A549 (cell line): ENCODE results near the gene NUDT9. TPM values are rescaled to one million over a fixed set of nuclear protein-coding genes. Genes with fewer than 3 reads are reported as not detected.

ENCODE experiments used
- ATAC-seq, 2 experiments: fragments of 200-7000 bp in 1 of 2; fragments of >200 bp in 1 of 2; cut with Nextera tagmentation in 1 of 2; cut with Tn5 transposase in 1 of 2; 3 replicates each; pipeline versions ENCODE4 v1.8.0 to v1.9.1; 2018 to 2020; ENCODE audit warnings: mild to moderate bottlenecking in 1 of 2, moderate library complexity in 1 of 2
- CTCF ChIA-PET: fragments of 300-600 bp; sonication (Branson Sonifier 250); formaldehyde crosslinking; extraction: SDS; loops from one replicate; lab custom pipeline; 2021; ENCODE audit warnings: antibody characterized with exemption, inconsistent platforms; lab: Yijun Ruan, JAX
- POLR2A ChIA-PET: fragments of 350-600 bp; formaldehyde crosslinking; extraction: SDS; loops from one replicate; lab custom pipeline; 2021; ENCODE audit warnings: antibody characterized with exemption, inconsistent platforms; lab: Yijun Ruan, JAX
- DNase-seq, 2 experiments: peaks; one replicate each; pipeline versions ENCODE4 v3.0.0 to v3.0.0-alpha.2; 2011 to 2016; ENCODE audit warnings: low read depth in 1 of 2, low spot score in 1 of 2
- FAIRE-seq: peaks from 2 replicates; lab custom pipeline; 2011; peaks lifted over from hg19 to GRCh38; lab: Jason Lieb, UNC
- H3K27ac ChIP-seq, 2 experiments: fragments of >200 bp; sonication (Bioruptor Twin); formaldehyde crosslinking; 3 replicates each; pipeline ENCODE4 v1.5.1; 2016 to 2017
- H3K4me1 ChIP-seq: fragments of >200 bp; sonication (Bioruptor Twin); formaldehyde crosslinking; 3 replicates; pipeline ENCODE4 v1.6.1; 2016
- H3K4me2 ChIP-seq: fragments of >200 bp; sonication (Bioruptor Twin); formaldehyde crosslinking; 3 replicates; pipeline ENCODE4 v1.6.1; 2016
- H3K4me3 ChIP-seq: fragments of >200 bp; sonication (Bioruptor Twin); formaldehyde crosslinking; 3 replicates; pipeline ENCODE4 v1.5.1; 2016
- H3K9me3 ChIP-seq: fragments of >200 bp; sonication (Bioruptor Twin); formaldehyde crosslinking; 3 replicates; pipeline ENCODE4 v1.6.1; 2016
- CBX2 ChIP-seq: fragments of 200-600 bp; sonication (generic); IDR thresholded peaks from 2 replicates; pipeline ENCODE4 v1.6.1; 2016; ENCODE audit warnings: low read depth, mild to moderate bottlenecking, borderline replicate concordance
- CBX8 ChIP-seq: fragments of 200-600 bp; sonication (generic); IDR thresholded peaks from 2 replicates; pipeline ENCODE4 v1.6.1; 2016
- CHD2 ChIP-seq: fragments of 150-350 bp; IDR thresholded peaks from 2 replicates; pipeline ENCODE4 v1.6.1; 2014; ENCODE audit warnings: low read length; ENCODE audit not compliant: partially characterized antibody
- EHF ChIP-seq: fragments of 250-450 bp; sonication (Bioruptor Pico); IDR thresholded peaks from 2 replicates; pipeline ENCODE4 v1.5.0; 2020; ENCODE audit warnings: mild to moderate bottlenecking
- FOSB ChIP-seq: fragments of 250-450 bp; sonication (Bioruptor Pico); IDR thresholded peaks from 2 replicates; pipeline ENCODE4 v1.5.0; 2020; ENCODE audit warnings: mild to moderate bottlenecking, moderate library complexity
- FOXS1 ChIP-seq: fragments of 250-450 bp; sonication (Bioruptor Pico); IDR thresholded peaks from 2 replicates; pipeline ENCODE4 v1.5.0; 2020; ENCODE audit warnings: mild to moderate bottlenecking, moderate library complexity
- GATA3 ChIP-seq: IDR thresholded peaks from 2 replicates; pipeline ENCODE4 v1.6.1; 2012; ENCODE audit warnings: borderline replicate concordance
- HDAC2 ChIP-seq: fragments of 200-600 bp; sonication (generic); IDR thresholded peaks from 2 replicates; pipeline ENCODE4 v1.6.1; 2016
- HEYL ChIP-seq: fragments of 250-450 bp; sonication (Bioruptor Pico); IDR thresholded peaks from 2 replicates; pipeline ENCODE4 v1.8.0; 2021; ENCODE audit warnings: mild to moderate bottlenecking, moderate library complexity
- HOXA7 ChIP-seq: fragments of 250-450 bp; sonication (Bioruptor Pico); IDR thresholded peaks from 2 replicates; pipeline ENCODE4 v1.5.0; 2020; ENCODE audit warnings: mild to moderate bottlenecking, moderate library complexity
- HOXB5 ChIP-seq: fragments of 250-450 bp; sonication (Bioruptor Pico); IDR thresholded peaks from 2 replicates; pipeline ENCODE4 v1.5.0; 2020; ENCODE audit warnings: mild to moderate bottlenecking, moderate library complexity
- JUNB ChIP-seq: fragments of >200 bp; sonication (Bioruptor Twin); formaldehyde crosslinking; IDR thresholded peaks from 2 replicates; pipeline ENCODE4 v1.6.1; 2016
- KDM1A ChIP-seq: fragments of 200-600 bp; sonication (generic); IDR thresholded peaks from 2 replicates; pipeline ENCODE4 v1.6.1; 2016; ENCODE audit warnings: low read depth, mild to moderate bottlenecking
- MAZ ChIP-seq: fragments of 150-350 bp; IDR thresholded peaks from 2 replicates; pipeline ENCODE4 v1.6.1; 2014; ENCODE audit warnings: antibody characterized with exemption, low read depth, low read length, borderline replicate concordance
- MYC ChIP-seq: IDR thresholded peaks from 2 replicates; pipeline ENCODE4 v1.6.1; 2012; ENCODE audit warnings: mild to moderate bottlenecking, inconsistent platforms, low read length, improper control_type of control experiment, borderline replicate concordance
- NPAS2 ChIP-seq: fragments of 250-450 bp; sonication (Bioruptor Pico); IDR thresholded peaks from 2 replicates; pipeline ENCODE4 v1.8.0; 2022; ENCODE audit warnings: mild to moderate bottlenecking, moderate library complexity, borderline replicate concordance
- POLR2AphosphoS2 ChIP-seq: conservative IDR thresholded peaks from 2 replicates; pipeline ENCODE4 v1.6.1; 2012; ENCODE audit warnings: low read length, improper control_type of control experiment, inconsistent platforms
- RARB ChIP-seq: fragments of 250-450 bp; sonication (Bioruptor Pico); IDR thresholded peaks from 2 replicates; pipeline ENCODE4 v1.8.0; 2021; ENCODE audit warnings: mild to moderate bottlenecking, moderate library complexity
- RCOR1 ChIP-seq: fragments of 150-350 bp; IDR thresholded peaks from 2 replicates; pipeline ENCODE4 v1.6.1; 2014; ENCODE audit warnings: antibody characterized with exemption, low read length, low read depth
- RFX5 ChIP-seq: fragments of 450-650 bp; IDR thresholded peaks from 2 replicates; pipeline ENCODE4 v1.7.1; 2014; ENCODE audit warnings: antibody characterized with exemption, mild to moderate bottlenecking, moderate library complexity
- ZNF302 ChIP-seq: fragments of 250-450 bp; sonication (Bioruptor Pico); IDR thresholded peaks from 2 replicates; pipeline ENCODE4 v1.9.0; 2021; ENCODE audit warnings: inconsistent platforms, mild to moderate bottlenecking, moderate library complexity
- WGBS: methylation state at CpG from one replicate; pipeline ENCODE4 v1.1.6; 2017; ENCODE audit errors: missing lambda C conversion rate; 5-methylcytosine and 5-hydroxymethylcytosine counted together
- polyA plus RNA-seq, 4 experiments: library from polyadenylated mRNA; depleted of rRNA in 3 of 4; stranded (reverse); fragments of >200 nt; fragmentation: RNase III in 1 of 4; extraction: RNeasy Plus Mini Kit Qiagen cat#74134 plus additional on column Dnase treatment in 1 of 4; gene quantifications; 2 replicates in 3 of 4; 3 replicates in 1 of 4; pipeline ENCODE4 v1.2.3, GENCODE V29; 2011 to 2017
- TF ChIP-seq, protein P1 (sequence below): IDR thresholded peaks from 2 replicates; pipeline ENCODE4 v1.6.1; 2012
- TF ChIP-seq, protein P2 (sequence below): fragments of 450-650 bp; IDR thresholded peaks from 2 replicates; pipeline ENCODE4 v1.6.1; 2014; ENCODE audit warnings: antibody characterized with exemption

Gene NUDT9
- polyA plus RNA-seq, 2 of the 4 experiments (the other 2 are of a cell fraction) = 36.7 to 44.0 TPM

DNA sequence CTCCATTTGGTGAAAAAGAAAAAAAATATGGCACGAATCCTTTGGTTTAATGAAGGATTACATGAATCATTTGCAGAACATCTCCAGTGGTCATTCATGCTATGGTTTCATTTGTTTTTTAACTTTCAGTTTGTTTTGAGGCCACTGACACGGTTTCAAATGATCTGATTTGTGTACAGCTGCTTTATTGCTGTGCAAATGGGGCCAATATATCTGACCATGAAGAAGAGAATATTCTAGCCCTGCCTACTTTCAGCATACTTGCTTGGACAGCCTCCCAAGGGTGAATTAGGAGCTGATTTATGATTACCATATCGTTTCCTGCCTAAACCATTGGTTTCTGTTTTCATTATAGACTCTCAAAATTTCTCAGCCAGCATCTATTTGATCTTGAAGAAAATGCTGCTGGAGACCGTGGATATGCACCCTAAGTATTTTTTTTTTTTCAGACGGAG lies 76.1 kb downstream of the NUDT9 start:
- no peak for ATAC-seq
- Histone ChIP-seq H3K4me3 (no peak overlapping the region), H3K9me3 (no peaks in the 10 kb centered on the region), H3K4me2 (no peak overlapping the region), H3K4me1 (no peaks in the 10 kb centered on the region), H3K27ac (no peak overlapping the region)
- WGBS = 42% methylated on average over 5 of the region's 5 CpGs
- TF ChIP-seq MYC (no peak), ZNF302 (CRISPR knock-in tag) (no peak), RFX5 (no peak), CBX2 (no peak), CBX8 (no peak), NPAS2 (CRISPR knock-in tag) (no peak), JUNB (no peak), HDAC2 (no peak), CHD2 (no peak), KDM1A (no peak), HOXB5 (CRISPR knock-in tag) (no peak), MAZ (no peak)
- CTCF ChIA-PET = interaction anchor here (1.3 kb wide), 2 partner anchors 11 to 188 kb away, joined by 3 read pairs; no protein-coding TSS in a partner anchor
- no peak for DNase-seq
- no peak for FAIRE-seq
- POLR2A ChIA-PET = no interaction called here

DNA sequence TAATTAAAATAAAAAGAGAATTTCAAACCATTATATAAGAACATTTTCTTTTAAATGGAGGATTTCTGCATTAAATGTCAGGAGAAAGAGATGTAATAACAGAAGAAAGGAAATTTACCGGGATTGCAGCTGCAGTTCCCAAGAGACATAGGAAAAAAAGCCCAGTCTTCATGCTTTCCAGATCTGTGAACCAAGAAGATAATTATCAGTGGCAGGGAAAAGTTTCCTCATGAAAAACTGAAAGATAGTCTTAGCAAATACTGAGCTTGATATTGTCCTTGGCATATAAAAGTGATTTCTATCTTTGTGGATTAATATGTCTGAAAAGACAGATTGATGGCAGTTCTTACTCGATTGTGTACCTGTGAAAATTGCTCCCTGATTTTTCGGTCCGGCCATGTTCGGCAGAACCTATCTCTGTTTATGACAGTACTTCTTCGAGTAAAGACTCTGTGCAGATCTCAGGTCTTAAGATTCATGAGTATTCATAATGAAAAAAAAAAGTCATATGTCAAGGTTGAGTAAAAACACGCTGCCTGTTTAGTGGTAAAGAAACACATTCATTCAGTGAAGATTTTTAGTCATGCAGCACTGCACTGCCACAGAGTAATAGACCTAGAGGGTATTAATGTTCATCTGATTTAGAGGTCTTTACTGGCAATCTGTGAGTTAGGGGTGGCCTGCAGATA lies 77.2 kb downstream of the NUDT9 start:
- 90% methylated on average over 7 of the region's 7 CpGs for WGBS
- Histone ChIP-seq H3K27ac (no peak overlapping the region), H3K9me3 (no peaks in the 10 kb centered on the region), H3K4me3 (no peak overlapping the region), H3K4me2 (no peak overlapping the region), H3K4me1 (no peaks in the 10 kb centered on the region)
- CTCF ChIA-PET = no interaction called here
- DNase-seq (no peak), ATAC-seq (no peak), FAIRE-seq (no peak)
- POLR2A ChIA-PET = no interaction called here
- TF ChIP-seq FOXS1 (CRISPR knock-in tag) (no peak), CHD2 (no peak), HDAC2 (no peak), FOSB (no peak), RCOR1 (no peak), HOXA7 (CRISPR knock-in tag) (no peak)
- TF ChIP-seq, protein P1, sequence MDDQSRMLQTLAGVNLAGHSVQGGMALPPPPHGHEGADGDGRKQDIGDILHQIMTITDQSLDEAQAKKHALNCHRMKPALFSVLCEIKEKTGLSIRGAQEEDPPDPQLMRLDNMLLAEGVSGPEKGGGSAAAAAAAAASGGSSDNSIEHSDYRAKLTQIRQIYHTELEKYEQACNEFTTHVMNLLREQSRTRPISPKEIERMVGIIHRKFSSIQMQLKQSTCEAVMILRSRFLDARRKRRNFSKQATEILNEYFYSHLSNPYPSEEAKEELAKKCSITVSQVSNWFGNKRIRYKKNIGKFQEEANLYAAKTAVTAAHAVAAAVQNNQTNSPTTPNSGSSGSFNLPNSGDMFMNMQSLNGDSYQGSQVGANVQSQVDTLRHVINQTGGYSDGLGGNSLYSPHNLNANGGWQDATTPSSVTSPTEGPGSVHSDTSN = no peak
- TF ChIP-seq, protein P2, sequence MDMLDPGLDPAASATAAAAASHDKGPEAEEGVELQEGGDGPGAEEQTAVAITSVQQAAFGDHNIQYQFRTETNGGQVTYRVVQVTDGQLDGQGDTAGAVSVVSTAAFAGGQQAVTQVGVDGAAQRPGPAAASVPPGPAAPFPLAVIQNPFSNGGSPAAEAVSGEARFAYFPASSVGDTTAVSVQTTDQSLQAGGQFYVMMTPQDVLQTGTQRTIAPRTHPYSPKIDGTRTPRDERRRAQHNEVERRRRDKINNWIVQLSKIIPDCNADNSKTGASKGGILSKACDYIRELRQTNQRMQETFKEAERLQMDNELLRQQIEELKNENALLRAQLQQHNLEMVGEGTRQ = no peak

DNA sequence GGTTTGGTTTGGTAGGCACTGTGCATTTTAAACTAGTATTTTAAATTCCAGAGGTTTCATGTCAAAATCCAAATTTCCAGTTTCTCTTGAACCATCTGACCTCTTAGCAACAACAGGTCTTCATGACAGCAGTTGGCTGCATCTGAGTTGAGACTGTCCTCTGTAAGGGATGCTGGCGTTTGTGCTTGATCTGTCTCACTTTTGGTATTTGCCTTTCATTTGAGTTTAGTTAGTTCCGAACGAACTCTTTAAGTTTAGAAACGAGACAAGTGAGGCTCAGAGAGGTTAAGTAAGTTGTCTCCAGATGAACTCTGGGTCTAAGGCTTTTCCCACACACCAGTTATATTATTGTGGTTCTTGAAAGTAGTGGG lies 77.7 kb downstream of the NUDT9 start:
- Histone ChIP-seq H3K9me3 (no peaks in the 10 kb centered on the region), H3K4me1 (no peaks in the 10 kb centered on the region), H3K4me3 (no peak overlapping the region), H3K27ac (no peak overlapping the region), H3K4me2 (no peak overlapping the region)
- no peak for ATAC-seq
- TF ChIP-seq CHD2 (no peak), POLR2AphosphoS2 (no peak), RARB (no peak), HEYL (no peak), GATA3 (no peak), EHF (CRISPR knock-in tag) (no peak), HOXB5 (CRISPR knock-in tag) (no peak)
- CTCF ChIA-PET = no interaction called here
- 67% methylated on average over 4 of the region's 4 CpGs for WGBS
- no peak for FAIRE-seq
- POLR2A ChIA-PET = no interaction called here
- DNase-seq = no peak
